ENCODE data around the gene PRKX. TPM values are rescaled to one million over a fixed set of nuclear protein-coding genes. Genes with fewer than 3 reads are reported as not detected.
"Not testable (repeated sequence)": the region's sequence is repeated elsewhere in the genome, so short reads cannot be mapped to it uniquely, and the experiment has no call there.

Gene PRKX
- total RNA-seq, 6 experiments from 2014 or later = 8.2 to 12.2 (median 9.3) TPM

- DNase-seq = no peak
- Mint-ChIP-seq H3K27ac (no peak overlapping the region), H3K9me3 (no peaks in the 10 kb centered on the region), H3K36me3 (ENCODE audit: low read depth) (peaks cover 11% of the 10 kb centered on the region), H3K4me1 (ENCODE audit: low read depth) (no peaks in the 10 kb centered on the region), H3K27me3 (ENCODE audit: insufficient read depth) (peaks cover 2% of the 10 kb centered on the region; the same call in 1 of the 2 replicates), H3K4me3 (no peak overlapping the region)
- no peak for TF ChIP-seq CTCF (IDR thresholded peaks at IDR 0.05)
These were observed 46.5 kb downstream of the PRKX start for GRCh38 chrX:3666975-3667374.

DNA sequence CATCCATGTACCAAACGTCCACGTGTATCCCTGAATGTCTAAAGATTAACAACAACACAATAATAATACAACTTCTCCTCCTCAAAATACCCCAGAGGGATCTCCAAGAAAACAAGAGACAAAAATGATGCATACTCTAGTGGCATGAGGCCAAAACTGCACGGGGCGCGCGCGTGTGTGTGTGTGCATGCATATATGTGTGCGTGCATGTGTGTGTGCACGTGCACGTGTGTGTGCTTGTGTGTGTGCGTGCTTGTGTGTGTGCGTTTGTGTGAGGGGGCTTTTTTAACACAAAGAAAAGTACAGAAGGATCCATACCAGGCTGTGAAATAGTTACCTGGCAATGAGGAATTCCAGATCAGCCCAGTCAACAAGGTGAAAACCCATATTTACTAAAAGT is 48.5 kb downstream of the PRKX start:
- peaks cover 7% of the 10 kb centered on the region for H3K4me1 Mint-ChIP-seq (ENCODE audit: low read depth)
- peaks cover 11% of the 10 kb centered on the region for H3K36me3 Mint-ChIP-seq (ENCODE audit: low read depth)
- no peaks in the 10 kb centered on the region for H3K9me3 Mint-ChIP-seq
- H3K4me3 Mint-ChIP-seq = no peak overlapping the region
- peaks cover 2% of the 10 kb centered on the region; the same call in 1 of the 2 replicates for H3K27me3 Mint-ChIP-seq (ENCODE audit: insufficient read depth)
- no peak for DNase-seq
- no peak overlapping the region for H3K27ac Mint-ChIP-seq
- no peak for TF ChIP-seq CTCF (IDR thresholded peaks at IDR 0.05)

DNA sequence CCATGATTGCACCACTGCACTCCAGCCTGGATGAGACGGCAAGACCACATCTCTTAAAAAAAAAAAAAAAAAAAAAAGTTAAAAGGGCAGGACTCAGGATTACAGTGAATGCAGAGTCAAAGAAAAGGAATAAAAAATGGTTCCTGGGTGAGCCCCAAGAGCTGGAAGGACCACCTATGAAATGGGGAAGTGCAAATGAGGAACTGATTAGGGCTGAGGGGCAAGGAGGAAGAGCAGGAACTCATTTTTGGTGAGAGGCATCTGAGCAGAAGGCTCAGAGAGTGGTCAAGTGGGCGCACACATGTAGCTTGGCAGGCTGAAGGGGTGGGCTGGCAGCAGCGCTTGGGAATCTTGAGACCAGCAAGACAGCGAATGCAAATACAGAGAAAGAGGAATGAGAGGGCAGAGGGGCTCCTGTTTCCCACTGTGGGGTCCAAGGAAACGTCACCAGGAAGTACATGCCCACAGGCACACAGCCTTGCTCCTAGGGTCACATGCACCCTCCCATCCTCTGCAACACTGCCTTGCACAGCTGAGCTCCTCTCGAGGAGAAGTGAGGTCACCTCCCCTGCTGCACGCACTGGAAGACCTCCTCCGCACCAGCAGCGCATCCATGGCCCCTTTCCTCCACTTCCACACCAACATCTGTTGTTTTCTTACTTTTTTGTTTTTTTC is 49.7 kb downstream of the PRKX start:
- not testable (repeated sequence) for H3K27ac Mint-ChIP-seq; H3K4me3 Mint-ChIP-seq; H3K9me3 Mint-ChIP-seq; H3K27me3 Mint-ChIP-seq (ENCODE audit: insufficient read depth); H3K4me1 Mint-ChIP-seq (ENCODE audit: low read depth); H3K36me3 Mint-ChIP-seq (ENCODE audit: low read depth); DNase-seq

DNA sequence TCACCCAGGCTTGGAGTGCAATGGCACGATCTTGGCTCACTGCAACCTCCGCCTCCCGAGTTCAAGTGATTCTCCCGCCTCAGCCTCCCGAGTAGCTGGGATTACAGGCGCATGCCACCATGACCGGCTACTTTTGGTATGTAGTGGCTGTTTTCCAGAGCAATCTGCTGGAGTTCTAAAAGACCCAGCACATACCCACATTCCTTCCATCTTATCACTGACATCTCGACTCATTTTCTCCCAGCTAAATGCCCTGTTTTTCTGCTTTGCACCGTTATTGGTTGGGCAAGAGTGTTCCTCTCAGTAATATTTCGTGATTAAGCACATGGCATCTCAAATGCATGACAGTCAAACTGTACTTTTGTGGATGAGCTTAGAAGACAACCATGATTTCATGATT is 53.7 kb downstream of the PRKX start:
- no peaks in the 10 kb centered on the region for H3K9me3 Mint-ChIP-seq
- H3K27me3 Mint-ChIP-seq (ENCODE audit: insufficient read depth) = no peaks in the 10 kb centered on the region
- DNase-seq = peak; percentile 32
- H3K27ac Mint-ChIP-seq = no peak overlapping the region; the same call in 1 of the 2 replicates
- peaks cover 10% of the 10 kb centered on the region for H3K4me1 Mint-ChIP-seq (ENCODE audit: low read depth)
- 0 out of 2 replicates have a peak, but pooled peaks cover 4% of the 10 kb centered on the region for H3K36me3 Mint-ChIP-seq (ENCODE audit: low read depth)
- TF ChIP-seq CTCF (IDR thresholded peaks at IDR 0.05) = no peak
- no peak overlapping the region for H3K4me3 Mint-ChIP-seq

GRCh38 chrX:3655181-3655580 is 58.3 kb downstream of the PRKX start:
- Mint-ChIP-seq H3K4me3 (no peak overlapping the region), H3K9me3 (no peaks in the 10 kb centered on the region), H3K4me1 (ENCODE audit: low read depth) (peaks cover 6% of the 10 kb centered on the region), H3K36me3 (ENCODE audit: low read depth) (0 out of 2 replicates have a peak, but pooled peaks cover 4% of the 10 kb centered on the region), H3K27ac (no peak overlapping the region), H3K27me3 (ENCODE audit: insufficient read depth) (no peaks in the 10 kb centered on the region)
- no peak for DNase-seq
- TF ChIP-seq CTCF (IDR thresholded peaks at IDR 0.05) = no peak

DNA sequence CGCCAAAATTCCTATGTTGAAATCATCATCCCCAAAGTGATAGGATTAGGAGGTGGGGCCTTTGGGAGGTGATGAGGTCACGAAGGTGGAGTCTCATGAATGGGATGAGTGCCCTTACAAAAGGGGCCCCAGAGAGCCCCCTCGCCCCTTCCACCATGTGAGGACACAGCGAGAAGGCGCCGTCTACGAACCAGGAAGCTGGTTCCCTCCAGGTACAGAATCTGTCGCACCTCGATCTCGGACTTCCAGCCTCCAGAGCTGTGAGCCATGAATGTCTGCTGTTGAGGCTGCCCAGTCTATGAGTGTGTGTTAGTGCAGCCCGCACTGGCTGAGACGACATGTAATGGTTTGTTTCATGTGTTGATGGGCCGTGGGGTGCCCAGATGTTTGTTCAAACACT is 60.3 kb downstream of the PRKX start:
- Mint-ChIP-seq H3K27me3 (ENCODE audit: insufficient read depth) (no peaks in the 10 kb centered on the region), H3K36me3 (ENCODE audit: low read depth) (no peaks in the 10 kb centered on the region), H3K4me1 (ENCODE audit: low read depth) (no peaks in the 10 kb centered on the region), H3K4me3 (no peak overlapping the region), H3K9me3 (no peaks in the 10 kb centered on the region), H3K27ac (no peak overlapping the region)
- TF ChIP-seq CTCF (IDR thresholded peaks at IDR 0.05) = no peak
- no peak for DNase-seq

All from HFFc6 (cell line).